T-helper 1 cell treated with Interleukin-12 subunit alpha and Interleukin-12 subunit beta and Interleukin-4 antibody, amounts not matched to agents 30 μg/mL and 1 μg/mL, for 36 hours (primary cell): ENCODE measurements around the gene EEF1AKMT2.

ENCODE experiments used
- H3K27ac Mint-ChIP-seq: one replicate; pipeline ENCODE4 v1.8.0; 2021; ENCODE audit warnings: mild to moderate bottlenecking, mixed read lengths
- H3K27me3 Mint-ChIP-seq: one replicate; pipeline ENCODE4 v1.8.0; 2021; ENCODE audit warnings: low read depth, mixed read lengths
- H3K36me3 Mint-ChIP-seq: one replicate; pipeline ENCODE4 v1.8.0; 2021; ENCODE audit warnings: low read depth, mixed read lengths
- H3K4me1 Mint-ChIP-seq: one replicate; pipeline ENCODE4 v1.8.0; 2021; ENCODE audit warnings: low read depth, mixed read lengths
- H3K4me3 Mint-ChIP-seq: one replicate; pipeline ENCODE4 v1.8.0; 2021; ENCODE audit warnings: mild to moderate bottlenecking, moderate library complexity, mixed read lengths
- H3K9me3 Mint-ChIP-seq: one replicate; pipeline ENCODE4 v1.8.0; 2021; ENCODE audit warnings: mixed read lengths

The EEF1AKMT2 gene

DNA sequence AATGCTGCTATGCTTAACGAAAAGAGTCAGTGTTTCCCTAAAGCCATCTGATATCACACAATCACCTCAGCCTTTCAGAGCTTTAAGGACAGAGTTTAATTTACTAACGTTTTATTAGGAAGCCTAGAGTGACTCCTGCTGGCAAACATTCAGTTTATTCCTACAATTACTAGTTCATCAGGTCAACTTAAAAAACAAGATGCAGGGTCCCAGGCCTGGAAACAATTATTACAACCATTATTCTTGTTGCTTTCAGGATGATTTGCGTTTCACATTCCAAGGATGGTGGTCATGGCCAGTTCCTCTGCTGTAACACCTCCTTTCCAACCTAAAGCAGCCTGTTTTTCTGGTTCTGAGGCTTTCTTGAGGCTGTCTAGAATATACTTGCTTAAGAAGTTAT is 46.0 kb downstream of the EEF1AKMT2 start:
- Mint-ChIP-seq H3K36me3 (peaks cover 14% of the 10 kb centered on the region), H3K9me3 (no peaks in the 10 kb centered on the region), H3K4me3 (no peak overlapping the region), H3K27me3 (peaks cover 16% of the 10 kb centered on the region), H3K4me1 (peaks cover 41% of the 10 kb centered on the region), H3K27ac (no peak overlapping the region)

DNA sequence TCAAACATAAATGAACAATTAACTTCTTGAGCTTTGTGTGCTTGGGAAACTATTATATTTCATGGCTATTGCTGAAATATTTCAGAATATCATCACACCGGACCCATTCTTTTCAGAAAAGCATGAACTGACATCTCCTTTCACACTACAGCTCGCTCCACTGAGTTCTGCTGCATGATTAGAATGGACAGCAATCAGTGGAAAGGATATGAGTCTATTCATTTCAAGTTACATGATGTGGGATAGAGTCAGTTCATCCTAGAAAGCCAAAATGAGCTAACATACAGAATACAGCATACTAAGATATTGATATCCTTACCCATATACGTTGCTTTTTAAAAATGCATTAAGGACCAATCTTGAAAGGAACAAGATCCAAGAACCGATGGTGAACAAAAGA is 46.4 kb downstream of the EEF1AKMT2 start:
- Mint-ChIP-seq H3K9me3 (no peaks in the 10 kb centered on the region), H3K4me1 (peaks cover 45% of the 10 kb centered on the region), H3K36me3 (peaks cover 15% of the 10 kb centered on the region), H3K4me3 (peak overlapping the region; percentile 75), H3K27ac (peak overlapping the region; percentile 80), H3K27me3 (peaks cover 20% of the 10 kb centered on the region)

DNA sequence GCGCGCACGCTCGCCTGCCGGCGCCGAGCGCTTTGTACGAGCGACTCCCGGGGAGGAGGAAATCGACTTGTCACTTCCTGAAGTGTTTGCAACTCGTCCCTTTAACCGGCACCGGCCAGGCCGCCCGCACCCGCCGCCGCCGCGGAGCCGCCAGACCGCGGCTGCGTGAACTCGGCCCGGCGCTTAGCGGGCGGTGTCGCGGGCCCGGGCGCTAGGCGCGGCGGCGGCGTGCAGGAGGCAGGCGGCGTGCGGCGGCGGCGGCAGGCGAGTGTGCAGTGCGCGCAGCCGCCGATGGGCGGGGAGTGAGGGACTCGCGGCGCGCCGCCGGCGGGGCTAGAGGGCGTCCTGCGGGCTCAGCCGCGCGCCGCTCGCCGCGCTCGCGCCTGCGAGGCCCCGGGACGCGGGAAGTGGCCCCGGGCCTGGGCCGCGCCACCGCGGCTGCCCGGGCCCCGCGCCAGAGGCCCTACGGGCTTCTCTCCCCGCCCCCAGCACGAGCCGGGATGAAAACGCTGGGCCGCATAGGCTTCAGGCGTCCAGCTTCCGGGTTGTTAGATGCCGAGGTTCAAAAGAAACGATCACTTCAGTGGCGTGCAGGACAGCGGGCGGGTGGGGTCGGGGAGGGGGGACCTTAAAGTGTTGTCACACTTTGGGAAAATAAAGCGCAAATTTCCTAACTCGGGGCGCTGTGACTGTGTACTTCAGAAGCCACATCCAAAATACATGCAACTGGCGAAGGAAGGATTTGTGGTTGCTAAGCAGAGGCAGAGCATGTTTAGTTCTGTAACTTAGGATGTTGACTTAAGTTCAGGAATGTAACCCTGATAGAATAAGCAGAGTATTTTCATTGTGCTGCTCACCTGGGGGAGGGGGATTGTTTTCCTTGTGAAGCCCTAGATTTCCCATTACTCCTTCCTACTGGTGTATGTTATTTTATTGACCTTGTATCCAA is 47.3 kb downstream of the EEF1AKMT2 start, which contains the start of gene FAM53B:
Gene FAM53B, minus strand, starts transcription at position 277 of the 949 bp plus-strand sequence. CDS start 37,665 bp downstream, outside the sequence.
- H3K4me3 Mint-ChIP-seq = peak within 1 kb of the TSS; percentile 99
- H3K4me1 Mint-ChIP-seq = peaks cover 51% of the 10 kb centered on the region
- H3K27ac Mint-ChIP-seq = peak within 1 kb of the TSS; percentile 96
- peaks cover 22% of the 10 kb centered on the region for H3K36me3 Mint-ChIP-seq
- no peaks in the 10 kb centered on the region for H3K9me3 Mint-ChIP-seq
- H3K27me3 Mint-ChIP-seq = peaks cover 29% of the 10 kb centered on the region

DNA sequence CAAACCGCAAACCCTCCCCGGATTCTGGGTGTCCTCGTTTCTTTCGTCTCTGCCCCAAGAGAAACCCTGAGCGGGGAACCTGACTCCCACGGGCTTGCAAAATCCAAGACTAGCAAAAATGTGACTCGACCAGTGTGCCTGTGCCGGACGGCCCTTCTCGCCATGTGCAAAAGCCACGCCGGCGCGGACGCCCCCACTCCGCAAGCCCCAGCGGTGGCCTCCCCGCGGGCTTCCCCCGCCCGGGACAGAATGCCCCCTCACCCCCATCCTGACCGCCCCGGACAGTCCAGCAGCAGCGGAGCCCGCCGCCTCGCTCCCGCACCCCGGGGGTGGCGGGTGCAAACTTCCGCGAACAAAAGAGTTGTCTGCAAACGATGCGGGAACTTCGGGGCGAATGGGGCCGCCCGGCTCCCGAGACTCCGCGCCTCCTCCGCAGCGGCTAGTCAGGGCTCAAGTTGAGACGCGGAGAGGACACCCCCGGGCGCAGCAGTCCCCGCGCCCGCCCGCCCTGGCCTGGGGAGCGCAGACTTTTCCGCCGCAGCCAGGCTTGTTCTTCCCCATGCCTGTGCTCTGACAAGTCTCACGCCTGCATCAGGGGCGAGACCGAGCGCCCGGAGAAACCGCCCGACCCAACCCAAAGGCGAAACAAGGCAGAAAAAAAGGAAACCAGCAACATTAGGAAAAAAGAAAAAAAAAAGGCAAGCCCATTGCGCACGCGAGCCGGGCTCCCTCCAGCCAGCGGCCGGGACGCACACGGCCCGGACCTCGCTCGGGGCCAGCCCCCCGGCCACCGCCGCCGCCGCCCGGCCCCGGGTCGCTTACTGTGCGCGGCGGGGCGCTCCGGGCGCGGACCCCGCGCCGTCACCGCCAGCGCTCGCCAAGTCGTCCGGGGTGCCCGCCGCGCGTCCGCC is 48.2 kb downstream of the EEF1AKMT2 start:
- peak overlapping the region; percentile 99 for H3K4me3 Mint-ChIP-seq
- peaks cover 33% of the 10 kb centered on the region for H3K27me3 Mint-ChIP-seq
- H3K4me1 Mint-ChIP-seq = peaks cover 53% of the 10 kb centered on the region
- peak overlapping the region; percentile 96 for H3K27ac Mint-ChIP-seq
- H3K36me3 Mint-ChIP-seq = peaks cover 27% of the 10 kb centered on the region
- no peaks in the 10 kb centered on the region for H3K9me3 Mint-ChIP-seq

DNA sequence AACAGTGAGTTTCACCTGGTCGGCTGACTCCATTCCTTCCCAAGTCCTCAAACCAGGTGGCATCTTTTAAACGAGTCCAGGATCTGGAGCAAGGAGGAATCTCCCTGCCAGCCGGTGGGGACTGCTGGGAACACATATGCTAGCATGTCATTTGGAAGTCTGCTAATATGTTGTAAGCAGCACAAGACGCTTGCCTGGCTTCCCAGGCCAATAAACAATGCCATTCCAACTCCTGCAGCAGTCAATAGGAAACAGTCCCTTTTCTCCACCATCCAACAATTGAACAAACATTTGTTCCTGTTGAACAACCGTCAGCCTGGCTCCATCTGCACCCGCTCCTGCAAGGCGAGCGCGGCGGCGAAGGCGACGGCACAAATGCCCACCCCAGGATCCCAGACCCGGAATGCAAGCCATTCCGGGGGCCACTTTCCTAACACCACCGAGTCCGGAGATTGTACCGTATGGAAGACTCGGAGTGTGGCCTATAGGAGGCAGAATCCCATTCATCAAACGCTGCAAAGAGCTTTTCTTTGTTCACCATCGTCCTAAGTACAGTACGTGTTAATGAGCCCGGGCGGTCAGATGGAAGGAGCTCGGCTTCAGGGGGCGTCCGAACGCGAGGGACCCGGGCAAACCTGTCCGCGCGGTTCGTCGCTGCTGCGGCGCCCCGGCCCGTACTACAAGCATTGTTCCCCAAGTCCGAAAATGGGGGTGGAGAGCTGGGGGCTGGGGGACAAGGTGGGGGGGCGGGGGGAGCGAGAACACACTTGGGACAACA is 49.1 kb downstream of the EEF1AKMT2 start:
- Mint-ChIP-seq H3K4me3 (peak overlapping the region; percentile 99), H3K36me3 (peaks cover 22% of the 10 kb centered on the region), H3K4me1 (peaks cover 53% of the 10 kb centered on the region), H3K27me3 (peaks cover 33% of the 10 kb centered on the region), H3K27ac (peak overlapping the region; percentile 56), H3K9me3 (no peaks in the 10 kb centered on the region)

DNA sequence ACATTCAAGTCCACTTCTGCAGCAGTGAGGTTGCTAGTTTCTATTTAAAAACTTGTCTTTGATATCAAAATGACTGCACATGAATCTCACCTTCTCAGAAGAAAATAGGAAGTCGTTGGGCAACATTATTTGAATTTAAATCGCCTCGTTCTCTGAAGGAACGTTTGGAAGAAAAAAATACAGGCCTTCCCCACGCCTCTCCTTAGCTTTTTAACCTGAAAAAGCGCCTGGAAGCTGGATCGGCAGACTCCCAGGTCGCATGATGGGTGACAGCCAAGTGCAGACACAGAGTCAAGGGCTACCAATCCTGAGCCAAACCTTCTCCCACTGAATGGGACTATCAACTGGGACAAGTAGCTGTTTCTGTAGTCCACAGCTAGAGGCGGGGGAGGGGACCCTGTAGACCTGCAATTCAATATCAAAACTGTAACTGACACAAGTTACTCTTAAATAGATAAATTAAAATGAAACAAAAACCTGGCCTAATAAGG is 49.7 kb downstream of the EEF1AKMT2 start:
- Mint-ChIP-seq H3K4me1 (peaks cover 57% of the 10 kb centered on the region), H3K27me3 (peaks cover 33% of the 10 kb centered on the region), H3K36me3 (peaks cover 23% of the 10 kb centered on the region), H3K9me3 (no peaks in the 10 kb centered on the region), H3K27ac (no peak overlapping the region), H3K4me3 (peak overlapping the region; percentile 99)

DNA sequence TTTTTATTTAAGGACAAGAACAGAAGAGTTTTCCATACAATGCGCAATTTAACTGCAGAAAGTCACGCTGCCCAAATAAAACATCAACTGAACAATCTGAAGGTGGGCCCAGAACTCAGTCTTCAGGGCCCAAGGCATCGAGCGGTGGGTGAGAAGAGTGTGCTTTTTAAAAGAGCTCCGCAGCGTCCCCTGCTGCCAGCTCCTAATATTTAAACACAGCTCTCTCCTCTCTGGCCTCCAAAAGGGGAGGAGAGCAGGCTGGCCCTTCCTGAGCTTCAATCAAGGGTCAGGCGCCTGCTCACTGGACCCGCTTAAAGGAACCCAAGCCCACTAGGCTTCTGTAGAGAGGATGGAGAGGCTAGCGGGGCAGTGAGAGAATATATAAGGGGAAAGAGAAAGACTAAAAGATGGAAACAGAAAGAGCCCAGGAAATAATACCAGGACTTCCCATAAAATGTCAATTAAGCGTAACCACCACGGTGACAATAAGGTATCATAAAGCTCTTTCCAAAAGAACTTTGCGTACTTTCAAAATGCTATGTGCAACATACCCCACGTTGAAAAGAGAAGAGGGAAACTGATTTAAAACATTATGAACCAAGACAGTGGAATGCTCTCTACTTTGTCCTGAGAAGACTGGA is 50.3 kb downstream of the EEF1AKMT2 start:
- Mint-ChIP-seq H3K36me3 (peaks cover 23% of the 10 kb centered on the region), H3K9me3 (no peaks in the 10 kb centered on the region), H3K4me1 (peaks cover 57% of the 10 kb centered on the region), H3K27ac (peak overlapping the region; percentile 73), H3K4me3 (peak overlapping the region; percentile 99), H3K27me3 (peaks cover 33% of the 10 kb centered on the region)

DNA sequence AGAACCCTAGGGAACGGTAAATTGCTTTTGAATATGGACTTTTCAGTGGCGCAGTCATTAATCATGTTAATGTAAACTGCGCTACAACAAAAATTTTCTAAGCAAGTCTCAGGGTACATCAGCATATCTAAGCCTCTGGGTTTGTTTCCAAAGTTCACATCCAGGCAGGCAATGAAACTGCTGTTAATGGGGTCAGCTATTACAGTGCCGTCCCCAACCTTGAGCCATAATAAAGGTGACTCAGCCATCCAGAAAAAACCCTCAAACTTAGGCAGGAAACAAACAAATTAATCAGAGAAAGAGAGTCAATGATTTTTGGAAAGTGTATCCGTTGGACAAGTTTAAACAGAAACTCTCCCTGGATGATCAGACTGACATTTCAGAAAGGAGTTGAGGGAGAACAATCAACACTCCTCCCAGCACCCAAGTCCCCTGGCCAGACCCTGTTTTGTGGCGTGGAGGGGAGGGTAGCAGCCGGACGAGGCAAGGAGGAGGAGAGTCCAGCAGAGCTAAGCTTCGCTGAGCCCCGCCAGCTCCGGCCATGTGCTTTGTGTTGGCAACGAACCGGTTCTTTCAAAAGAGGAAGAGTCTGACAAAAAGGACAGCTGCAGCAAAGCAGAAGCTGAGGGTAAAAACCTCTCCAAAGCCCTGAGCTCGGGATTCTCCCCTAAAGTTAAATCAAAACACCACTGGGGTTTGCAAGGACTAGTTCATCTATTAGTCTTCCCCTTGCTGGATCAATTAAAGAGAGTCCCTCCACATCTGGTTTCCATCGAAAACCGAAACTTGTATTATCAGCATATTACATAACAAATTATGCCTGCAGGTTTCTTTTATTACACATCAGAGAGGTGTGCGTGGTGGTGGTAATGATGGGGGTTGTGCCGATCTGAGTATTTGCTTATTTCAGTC is 51.1 kb downstream of the EEF1AKMT2 start:
- H3K9me3 Mint-ChIP-seq = no peaks in the 10 kb centered on the region
- peaks cover 33% of the 10 kb centered on the region for H3K27me3 Mint-ChIP-seq
- peaks cover 29% of the 10 kb centered on the region for H3K36me3 Mint-ChIP-seq
- peaks cover 57% of the 10 kb centered on the region for H3K4me1 Mint-ChIP-seq
- H3K27ac Mint-ChIP-seq = peak overlapping the region; percentile 53
- peak overlapping the region; percentile 99 for H3K4me3 Mint-ChIP-seq

DNA sequence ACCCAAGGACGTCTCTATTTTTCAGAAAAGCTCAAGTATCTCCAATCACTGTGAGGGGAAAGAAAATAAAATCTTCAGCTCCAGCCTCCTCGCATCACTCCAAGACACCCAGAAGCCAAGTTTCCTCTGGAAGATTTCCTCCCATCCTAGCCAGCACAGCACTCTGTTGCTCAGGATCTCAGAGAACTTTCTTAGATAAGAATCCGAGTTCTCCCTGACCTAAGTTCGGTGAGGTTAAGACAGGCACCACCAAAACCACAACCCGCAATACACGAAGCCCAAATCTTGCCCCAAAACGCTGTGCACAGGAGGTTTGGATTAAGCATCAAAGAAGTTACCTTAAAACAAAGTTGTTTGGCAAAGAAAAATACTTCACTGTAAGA is 51.7 kb downstream of the EEF1AKMT2 start:
- H3K4me1 Mint-ChIP-seq = peaks cover 56% of the 10 kb centered on the region
- peak overlapping the region; percentile 3 for H3K4me3 Mint-ChIP-seq
- no peaks in the 10 kb centered on the region for H3K9me3 Mint-ChIP-seq
- peaks cover 33% of the 10 kb centered on the region for H3K27me3 Mint-ChIP-seq
- no peak overlapping the region for H3K27ac Mint-ChIP-seq
- peaks cover 29% of the 10 kb centered on the region for H3K36me3 Mint-ChIP-seq

DNA sequence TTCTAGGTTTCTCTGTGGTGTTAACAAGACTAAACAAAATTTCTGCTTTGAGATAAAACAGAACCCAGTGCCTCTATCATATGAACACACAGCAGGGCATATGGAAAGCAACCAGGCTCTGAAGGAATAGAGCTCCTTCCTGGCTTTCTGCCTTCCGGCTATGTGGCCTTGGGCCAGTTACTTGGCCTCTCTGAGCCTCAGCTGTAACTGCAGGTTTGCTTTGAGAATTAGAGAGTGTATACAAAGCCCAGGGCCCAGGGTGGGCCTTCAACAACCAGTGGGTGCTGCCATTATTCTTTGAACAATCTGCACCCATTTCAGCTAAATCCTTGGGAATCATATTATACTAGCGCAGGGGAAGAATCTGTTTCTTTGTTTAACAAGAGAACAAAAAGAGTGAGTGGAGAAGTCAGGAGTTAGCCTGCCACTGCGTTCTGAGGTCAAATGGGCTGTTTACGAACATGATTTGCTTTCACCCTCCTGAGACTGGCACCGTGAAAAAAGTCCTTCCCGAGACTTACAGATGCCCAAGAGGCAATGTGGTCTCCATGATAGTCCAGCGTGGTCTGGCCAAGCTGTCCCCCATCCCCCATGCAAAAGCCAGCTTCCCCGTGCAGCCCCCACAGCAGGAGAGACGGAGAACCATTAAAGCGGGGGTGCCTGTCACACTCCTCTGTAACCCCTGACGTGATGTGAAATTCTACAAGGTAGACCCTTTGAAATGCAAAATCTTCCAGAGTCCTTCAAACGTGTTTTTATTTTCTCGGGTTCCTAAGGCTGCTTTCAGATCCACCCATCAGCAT is 52.4 kb downstream of the EEF1AKMT2 start:
- Mint-ChIP-seq H3K4me1 (peaks cover 59% of the 10 kb centered on the region), H3K36me3 (peaks cover 33% of the 10 kb centered on the region), H3K9me3 (no peaks in the 10 kb centered on the region), H3K4me3 (peak overlapping the region; percentile 3), H3K27me3 (peaks cover 33% of the 10 kb centered on the region), H3K27ac (no peak overlapping the region)

DNA sequence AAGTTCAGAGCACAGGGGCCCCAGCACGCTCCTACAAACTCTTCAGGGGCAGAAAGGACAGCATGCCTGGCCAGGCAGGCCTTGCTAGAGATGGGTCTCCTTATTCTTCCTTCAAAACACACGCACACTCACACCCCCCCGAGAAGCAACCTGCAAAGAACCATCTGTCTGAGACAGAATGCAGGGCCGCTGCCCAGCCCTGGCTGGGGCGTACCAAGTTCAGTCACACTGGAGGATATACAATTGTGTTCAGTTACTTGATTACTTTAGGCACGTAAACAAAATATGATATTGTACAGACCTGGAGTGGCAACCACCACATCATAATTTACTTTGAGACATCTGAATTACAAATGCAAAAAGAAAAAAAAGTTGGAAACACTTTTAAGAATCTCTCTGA is 53.2 kb downstream of the EEF1AKMT2 start:
- H3K36me3 Mint-ChIP-seq = peaks cover 36% of the 10 kb centered on the region
- H3K27ac Mint-ChIP-seq = no peak overlapping the region
- no peak overlapping the region for H3K4me3 Mint-ChIP-seq
- H3K4me1 Mint-ChIP-seq = peaks cover 67% of the 10 kb centered on the region
- no peaks in the 10 kb centered on the region for H3K9me3 Mint-ChIP-seq
- peaks cover 33% of the 10 kb centered on the region for H3K27me3 Mint-ChIP-seq

DNA sequence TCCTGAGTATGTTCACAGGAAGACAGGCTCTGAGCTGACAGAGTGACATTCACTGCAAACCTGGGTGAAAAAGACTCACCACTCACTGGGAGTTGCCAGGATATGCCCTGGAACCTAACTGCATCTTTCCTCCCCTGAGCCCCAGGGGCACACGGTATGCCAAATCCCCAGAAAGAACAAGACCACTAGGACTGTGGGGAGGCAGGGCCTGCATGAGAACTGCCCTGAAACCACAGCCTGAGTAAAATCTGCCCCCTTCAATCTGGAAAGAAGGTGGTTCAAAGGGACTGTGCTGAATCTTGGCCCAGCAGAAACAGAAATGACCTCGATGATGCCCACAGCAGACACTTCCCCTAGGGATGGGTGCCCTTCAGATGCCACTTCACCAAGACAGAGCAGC is 54.0 kb downstream of the EEF1AKMT2 start:
- Mint-ChIP-seq H3K4me1 (peaks cover 72% of the 10 kb centered on the region), H3K9me3 (no peaks in the 10 kb centered on the region), H3K27ac (no peak overlapping the region)

More for the DNA sequence above, 54.0 kb downstream of the EEF1AKMT2 start:
- Mint-ChIP-seq H3K27me3 (peaks cover 31% of the 10 kb centered on the region), H3K36me3 (peaks cover 38% of the 10 kb centered on the region), H3K4me3 (no peak overlapping the region)
